Measurements from ENCODE around the gene FOLR3. TPM values are rescaled to one million over a fixed set of nuclear protein-coding genes. Genes with fewer than 3 reads are reported as not detected.
"Not testable (repeated sequence)": the region's sequence is repeated elsewhere in the genome, so short reads cannot be mapped to it uniquely, and the experiment has no call there.

The FOLR3 gene
- total RNA-seq, 2 experiments from 2014 or later, result not detected

DNA sequence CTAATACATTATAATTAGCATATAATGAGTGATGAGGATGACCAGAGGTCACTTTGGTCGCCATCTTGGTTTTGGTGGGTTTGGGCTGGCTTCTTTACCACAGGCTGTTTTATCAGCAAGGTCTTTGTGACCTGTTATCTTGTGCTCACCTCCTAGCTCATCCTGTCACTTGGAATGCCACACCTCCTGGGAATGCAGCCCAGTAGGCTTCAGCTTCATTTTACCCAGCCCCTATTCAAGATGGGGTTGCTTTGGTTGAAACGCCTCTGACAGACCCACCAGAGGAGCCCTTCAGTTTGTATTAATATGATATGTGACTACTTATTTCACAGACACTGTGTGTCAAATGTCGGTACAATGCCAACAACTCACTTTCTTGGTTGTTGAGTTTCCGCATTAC lies 20.2 kb downstream of the FOLR3 start:
- CTCF ChIA-PET, result interaction anchor here (0.6 to 2.4 kb wide), 4 partner anchors 11 to 315 kb away, joined by 3 to 20 read pairs (median 5); no protein-coding TSS in a partner anchor
- no peaks in the 10 kb centered on the region for H3K9me3 Mint-ChIP-seq

DNA sequence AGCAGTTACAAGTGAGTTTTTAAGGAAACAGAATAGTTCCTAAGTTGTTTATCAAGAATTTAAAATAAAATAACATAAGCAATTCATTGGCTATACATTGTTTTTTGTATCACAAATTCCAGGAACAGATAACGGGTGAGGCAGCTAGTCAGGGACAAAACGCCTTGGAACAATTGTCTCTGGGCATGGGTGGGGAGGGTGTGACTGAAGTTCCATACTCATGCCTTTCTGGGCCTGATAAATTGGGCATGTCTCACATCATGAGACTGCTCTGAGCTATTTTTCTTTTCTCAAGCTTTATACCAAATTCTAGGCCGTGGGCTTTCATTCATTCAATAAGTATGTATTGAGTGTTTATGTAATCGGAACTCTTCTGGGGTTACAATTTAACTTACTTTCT lies 21.6 kb downstream of the FOLR3 start:
- intact Hi-C loops (cut with micrococcal nuclease), result no loop called here
- Mint-ChIP-seq H3K4me1 (ENCODE audit: low read depth) (no peaks in the 10 kb centered on the region), H3K36me3 (ENCODE audit: low read depth) (no peaks in the 10 kb centered on the region), H3K9me3 (no peaks in the 10 kb centered on the region), H3K27ac (no peak overlapping the region), H3K27me3 (peaks cover 13% of the 10 kb centered on the region), H3K4me3 (no peak overlapping the region)
- POLR2A ChIA-PET, result interaction anchor here (0.6 kb wide), 1 partner anchor 10 kb away, joined by 4 read pairs; no protein-coding TSS in a partner anchor
- no peak for ATAC-seq
- CTCF ChIA-PET, result interaction anchor here (1.0 to 2.4 kb wide), 3 partner anchors 13 to 70 kb away, joined by 3 to 20 read pairs (median 4); no protein-coding TSS in a partner anchor
- DNase-seq, result no peak
- TF ChIP-seq, protein P1, sequence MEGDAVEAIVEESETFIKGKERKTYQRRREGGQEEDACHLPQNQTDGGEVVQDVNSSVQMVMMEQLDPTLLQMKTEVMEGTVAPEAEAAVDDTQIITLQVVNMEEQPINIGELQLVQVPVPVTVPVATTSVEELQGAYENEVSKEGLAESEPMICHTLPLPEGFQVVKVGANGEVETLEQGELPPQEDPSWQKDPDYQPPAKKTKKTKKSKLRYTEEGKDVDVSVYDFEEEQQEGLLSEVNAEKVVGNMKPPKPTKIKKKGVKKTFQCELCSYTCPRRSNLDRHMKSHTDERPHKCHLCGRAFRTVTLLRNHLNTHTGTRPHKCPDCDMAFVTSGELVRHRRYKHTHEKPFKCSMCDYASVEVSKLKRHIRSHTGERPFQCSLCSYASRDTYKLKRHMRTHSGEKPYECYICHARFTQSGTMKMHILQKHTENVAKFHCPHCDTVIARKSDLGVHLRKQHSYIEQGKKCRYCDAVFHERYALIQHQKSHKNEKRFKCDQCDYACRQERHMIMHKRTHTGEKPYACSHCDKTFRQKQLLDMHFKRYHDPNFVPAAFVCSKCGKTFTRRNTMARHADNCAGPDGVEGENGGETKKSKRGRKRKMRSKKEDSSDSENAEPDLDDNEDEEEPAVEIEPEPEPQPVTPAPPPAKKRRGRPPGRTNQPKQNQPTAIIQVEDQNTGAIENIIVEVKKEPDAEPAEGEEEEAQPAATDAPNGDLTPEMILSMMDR (IDR thresholded peaks at IDR 0.05), result no peak

More for the DNA sequence above, 20.2 kb downstream of the FOLR3 start:
- DNase-seq (no peak), ATAC-seq (no peak)
- Mint-ChIP-seq H3K27me3 (peaks cover 7% of the 10 kb centered on the region), H3K4me3 (no peak overlapping the region), H3K36me3 (ENCODE audit: low read depth) (no peaks in the 10 kb centered on the region), H3K4me1 (ENCODE audit: low read depth) (no peaks in the 10 kb centered on the region), H3K27ac (no peak overlapping the region)
- TF ChIP-seq, protein P1 (IDR thresholded peaks at IDR 0.05), result no peak
- POLR2A ChIA-PET, result interaction anchor here (0.6 kb wide), 1 partner anchor 116 kb away, joined by 3 read pairs; no protein-coding TSS in a partner anchor
- intact Hi-C loops (cut with micrococcal nuclease), result no loop called here

DNA sequence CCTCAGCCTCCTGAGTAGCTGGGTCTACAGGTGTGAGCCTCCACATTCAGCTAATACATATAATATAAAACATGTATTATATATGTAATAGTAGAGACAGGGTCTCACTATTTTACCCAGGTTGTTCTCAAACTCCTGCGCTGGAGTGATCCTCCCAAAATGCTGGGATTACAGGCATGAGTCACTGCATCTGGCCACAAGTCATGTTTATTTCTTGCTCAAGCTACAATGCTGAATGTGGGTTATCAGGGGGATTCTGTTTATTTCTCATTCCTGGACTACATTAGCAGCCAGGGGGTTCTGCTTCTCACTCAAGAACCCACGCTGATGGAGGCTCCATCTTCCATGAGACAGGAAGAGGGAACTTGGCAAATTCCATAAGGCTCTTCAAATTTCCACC lies 24.8 kb downstream of the FOLR3 start:
- no peaks in the 10 kb centered on the region for H3K36me3 Mint-ChIP-seq (ENCODE audit: low read depth)
- DNase-seq, result no peak
- H3K4me3 Mint-ChIP-seq, result no peak overlapping the region
- H3K9me3 Mint-ChIP-seq, result no peaks in the 10 kb centered on the region
- intact Hi-C loops (cut with micrococcal nuclease), result no loop called here
- TF ChIP-seq, protein P1 (IDR thresholded peaks at IDR 0.05), result no peak
- no peaks in the 10 kb centered on the region for H3K4me1 Mint-ChIP-seq (ENCODE audit: low read depth)
- H3K27me3 Mint-ChIP-seq, result peaks cover 15% of the 10 kb centered on the region
- ChIA-PET POLR2A (interaction anchor here (1.0 kb wide), 1 partner anchor 35 kb away, joined by 3 read pairs; no protein-coding TSS in a partner anchor), CTCF (interaction anchor here (1.4 to 3.8 kb wide), 2 partner anchors 13 to 16 kb away, joined by 3 to 21 read pairs; no protein-coding TSS in a partner anchor)
- no peak for ATAC-seq
- H3K27ac Mint-ChIP-seq, result no peak overlapping the region

DNA sequence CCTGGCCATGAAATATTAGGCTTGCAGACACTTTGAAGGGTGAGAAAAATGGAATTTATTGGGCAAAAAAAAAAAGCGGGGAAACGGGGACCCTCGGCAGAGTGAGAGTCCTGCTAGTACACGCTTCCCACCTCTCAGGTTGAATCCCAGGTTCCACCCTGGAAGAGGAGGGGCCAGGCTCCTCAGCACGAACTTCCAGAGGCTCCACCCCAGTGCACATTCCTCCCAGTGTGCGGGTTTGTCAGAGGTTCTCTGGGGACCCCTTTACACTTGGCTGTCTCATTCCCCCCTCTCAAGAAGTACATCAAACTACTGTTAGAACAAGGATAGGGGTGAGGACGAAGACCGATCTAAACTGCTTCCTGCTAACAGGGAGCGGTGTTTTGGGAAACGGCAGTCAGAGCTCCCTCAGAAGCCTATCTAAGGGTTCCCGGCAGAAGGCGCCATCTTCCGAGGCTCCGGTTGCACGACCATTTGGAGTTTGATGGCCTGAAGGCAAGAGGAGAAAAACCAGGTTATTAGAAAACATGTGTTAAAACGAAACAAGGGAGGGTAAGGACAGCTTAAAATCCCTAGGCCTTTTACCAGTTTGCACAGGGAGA lies 27.5 kb downstream of the FOLR3 start:
- peaks cover 19% of the 10 kb centered on the region for H3K27me3 Mint-ChIP-seq
- CTCF ChIA-PET, result no interaction called here

GRCh38 chr11:72164187-72164586 lies 28.7 kb downstream of the FOLR3 start:
- H3K9me3 Mint-ChIP-seq; H3K4me1 Mint-ChIP-seq (ENCODE audit: low read depth); CTCF ChIA-PET; H3K27ac Mint-ChIP-seq; DNase-seq; ATAC-seq; POLR2A ChIA-PET; H3K36me3 Mint-ChIP-seq (ENCODE audit: low read depth); intact Hi-C loops (cut with micrococcal nuclease); H3K4me3 Mint-ChIP-seq: not testable (repeated sequence)
- peaks cover 19% of the 10 kb centered on the region for H3K27me3 Mint-ChIP-seq

More for the DNA sequence above, 27.5 kb downstream of the FOLR3 start:
- DNase-seq (no peak), ATAC-seq (no peak)
- Mint-ChIP-seq H3K36me3 (ENCODE audit: low read depth) (no peaks in the 10 kb centered on the region), H3K27ac (no peak overlapping the region), H3K4me1 (ENCODE audit: low read depth) (no peaks in the 10 kb centered on the region), H3K9me3 (no peaks in the 10 kb centered on the region), H3K4me3 (no peak overlapping the region)
- POLR2A ChIA-PET, result interaction anchor here (0.6 kb wide), 1 partner anchor 45 kb away, joined by 4 read pairs; no protein-coding TSS in a partner anchor
- intact Hi-C loops (cut with micrococcal nuclease), result no loop called here
- TF ChIP-seq, protein P1 (IDR thresholded peaks at IDR 0.05), result no peak

DNA sequence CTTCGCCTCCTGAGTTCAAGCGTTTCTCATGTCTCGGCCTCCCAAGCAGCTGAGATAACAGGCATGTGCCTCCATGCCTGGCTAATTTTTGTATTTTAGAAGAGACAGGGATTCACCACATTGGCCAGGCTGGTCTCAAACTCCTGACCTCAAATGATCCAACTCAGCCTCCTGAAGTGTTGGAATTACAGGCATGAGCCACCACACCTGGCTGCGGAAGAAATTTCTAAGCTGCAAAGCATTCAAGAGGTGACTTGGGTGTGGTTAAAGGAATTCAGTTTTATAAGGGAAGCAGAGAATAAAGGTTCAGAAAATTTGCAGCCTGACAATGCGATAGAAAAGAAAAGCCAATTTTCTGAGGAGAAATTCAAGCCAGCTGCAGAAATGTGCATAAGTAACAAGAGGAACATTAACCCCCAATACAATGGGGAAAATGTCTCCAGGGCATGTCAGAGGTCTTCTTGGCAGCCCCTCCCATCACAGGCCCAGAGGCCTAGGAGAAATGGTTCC lies 33.6 kb downstream of the FOLR3 start:
- H3K9me3 Mint-ChIP-seq; H3K27me3 Mint-ChIP-seq; ATAC-seq; H3K36me3 Mint-ChIP-seq (ENCODE audit: low read depth); POLR2A ChIA-PET; H3K4me1 Mint-ChIP-seq (ENCODE audit: low read depth); DNase-seq; H3K27ac Mint-ChIP-seq; intact Hi-C loops (cut with micrococcal nuclease); H3K4me3 Mint-ChIP-seq: not testable (repeated sequence)
- CTCF ChIA-PET, result interaction anchor here (2.1 to 3.7 kb wide), 2 partner anchors 14 to 25 kb away, joined by 9 to 22 read pairs; no protein-coding TSS in a partner anchor

DNA sequence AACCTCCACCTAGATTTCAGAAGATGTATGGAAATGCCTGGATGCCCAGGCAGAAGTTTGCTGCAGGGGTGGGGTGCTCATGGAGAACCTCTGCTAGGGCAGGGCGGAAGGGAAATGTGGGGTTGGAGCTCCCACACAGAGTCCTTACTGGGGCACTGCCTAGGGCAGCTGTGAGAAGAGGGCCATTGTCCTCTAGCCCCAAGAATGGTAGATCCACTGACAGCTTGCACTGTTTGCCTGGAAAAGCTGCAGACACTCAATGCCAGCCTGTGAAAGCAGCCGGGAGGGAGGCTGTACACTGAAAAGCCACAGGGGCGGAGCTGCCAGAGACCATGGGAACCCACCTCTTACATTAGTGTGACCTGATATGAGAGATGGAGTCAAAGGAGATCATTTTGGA lies 34.2 kb downstream of the FOLR3 start:
- DNase-seq; H3K27me3 Mint-ChIP-seq; H3K4me3 Mint-ChIP-seq; H3K36me3 Mint-ChIP-seq (ENCODE audit: low read depth); POLR2A ChIA-PET; ATAC-seq; H3K4me1 Mint-ChIP-seq (ENCODE audit: low read depth); H3K27ac Mint-ChIP-seq; intact Hi-C loops (cut with micrococcal nuclease); H3K9me3 Mint-ChIP-seq: not testable (repeated sequence)
- CTCF ChIA-PET, result interaction anchor here (2.1 kb wide), 1 partner anchor 26 kb away, joined by 9 read pairs; no protein-coding TSS in a partner anchor

DNA sequence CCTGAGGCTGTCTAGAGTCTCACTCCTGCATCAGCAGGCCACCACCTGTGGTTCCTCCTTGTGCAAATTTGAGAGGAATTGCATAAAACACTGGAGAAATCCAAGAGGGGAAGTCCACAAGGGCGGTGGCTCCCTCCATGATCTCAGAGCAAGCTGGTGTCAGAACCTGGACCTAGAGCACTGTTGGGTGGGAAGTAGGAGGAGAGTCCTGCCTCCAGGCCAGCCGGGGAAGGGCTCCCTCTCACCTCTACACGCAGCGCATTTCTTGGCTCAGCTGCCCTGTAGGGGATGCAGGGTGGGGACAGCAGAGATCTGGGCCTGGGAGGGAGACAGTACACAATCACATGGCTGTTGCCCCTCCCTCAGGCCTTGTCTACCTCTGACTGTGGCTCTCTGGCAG lies 36.5 kb downstream of the FOLR3 start:
- intact Hi-C loops (cut with micrococcal nuclease); DNase-seq; H3K4me1 Mint-ChIP-seq (ENCODE audit: low read depth); H3K9me3 Mint-ChIP-seq; ATAC-seq; H3K4me3 Mint-ChIP-seq; POLR2A ChIA-PET; CTCF ChIA-PET; H3K27ac Mint-ChIP-seq; H3K36me3 Mint-ChIP-seq (ENCODE audit: low read depth); H3K27me3 Mint-ChIP-seq: not testable (repeated sequence)
